ENCODE measurements around the gene AUTS2.

The AUTS2 gene

GRCh38 chr7:70432567-70433001, 834.3 kb downstream of the AUTS2 start:
- no peak for TF ChIP-seq CTCF (IDR thresholded peaks at IDR 0.05)

- TF ChIP-seq CTCF (IDR thresholded peaks at IDR 0.05), result no peak
Measured at GRCh38 chr7:70434376-70434775, 836.1 kb downstream of the AUTS2 start.

GRCh38 chr7:70434821-70435220, 836.5 kb downstream of the AUTS2 start:
- no peak for TF ChIP-seq CTCF (IDR thresholded peaks at IDR 0.05)

GRCh38 chr7:70435634-70436033, 837.4 kb downstream of the AUTS2 start:
- no peak for TF ChIP-seq CTCF (IDR thresholded peaks at IDR 0.05)

- TF ChIP-seq CTCF (IDR thresholded peaks at IDR 0.05), result no peak
Measured at GRCh38 chr7:70436790-70437350, 838.6 kb downstream of the AUTS2 start.

- no peak for TF ChIP-seq CTCF (IDR thresholded peaks at IDR 0.05)
Measured at GRCh38 chr7:70439651-70440050, 841.4 kb downstream of the AUTS2 start.

- no peak for TF ChIP-seq CTCF (IDR thresholded peaks at IDR 0.05)
Measured at GRCh38 chr7:70446448-70447143, 848.3 kb downstream of the AUTS2 start.

Data from LNCAP (cell line).